SH-SY5Y (cell line): Measurements from ENCODE around the gene NSF.

Experiments used
- GATA2 ChIP-seq: IDR thresholded peaks from 2 replicates; pipeline ENCODE4 v1.6.1; 2011; ENCODE audit warnings: mild to moderate bottlenecking, low read depth, low read length
- GATA3 ChIP-seq: IDR thresholded peaks from 2 replicates; pipeline ENCODE4 v1.6.1; 2011; ENCODE audit warnings: low read depth, mild to moderate bottlenecking, low read length, moderate library complexity

DNA sequence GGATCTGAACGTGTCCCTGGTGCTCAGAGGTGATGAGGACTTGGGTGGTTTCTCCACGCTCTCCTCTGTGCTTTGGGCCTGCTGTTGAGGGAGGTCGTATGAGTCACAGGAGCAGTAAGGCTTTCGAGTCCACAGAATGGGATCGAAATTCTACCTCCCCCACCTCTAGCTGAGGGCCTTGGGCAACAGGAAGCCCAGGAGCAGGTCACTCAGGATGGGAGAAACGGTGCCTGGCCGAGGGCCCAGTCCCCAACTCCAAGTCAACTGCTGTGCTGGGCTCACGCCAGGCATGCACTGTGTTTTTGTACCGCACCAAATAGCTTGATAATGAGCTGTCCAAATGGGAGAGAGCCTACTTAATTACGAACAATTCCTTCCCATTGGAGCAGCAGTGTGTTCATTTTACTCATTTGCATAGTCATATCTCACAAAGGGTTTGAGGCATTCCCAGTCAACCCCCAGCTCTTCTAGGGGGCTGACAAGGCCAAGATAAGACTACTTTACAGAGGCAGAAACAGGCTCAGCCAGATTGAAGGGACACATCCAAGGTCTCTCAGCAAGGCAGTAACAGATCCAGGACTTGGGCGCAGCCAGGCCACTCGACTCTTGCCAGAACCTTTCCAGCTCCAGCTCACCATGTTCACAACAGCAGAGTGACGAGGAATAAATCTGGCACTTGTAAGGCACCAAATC lies 174.4 kb downstream of the NSF start:
- TF ChIP-seq GATA3 = no peak
- no peak for TF ChIP-seq GATA2
